ENCODE results near the gene MATN1. TPM values are rescaled to one million over a fixed set of nuclear protein-coding genes. Genes with fewer than 3 reads are reported as not detected.

The MATN1 gene
- total RNA-seq, 1 experiment from 2014 or later: 0.24 TPM

- ChIA-PET POLR2A (no interaction called here), CTCF (no interaction called here)
- Mint-ChIP-seq H3K9me3 (no peaks in the 10 kb centered on the region), H3K4me3 (no peak overlapping the region), H3K4me1 (peaks cover 25% of the 10 kb centered on the region), H3K36me3 (no peaks in the 10 kb centered on the region), H3K27me3 (ENCODE audit: low read depth) (no peaks in the 10 kb centered on the region), H3K27ac (no peak overlapping the region)
- ATAC-seq: no peak
- TF ChIP-seq NR3C1 (CRISPR knock-in tag; conservative IDR thresholded peaks at IDR 0.05; ENCODE audit: low read depth) (no peak), FOXP1 (CRISPR knock-in tag; IDR thresholded peaks at IDR 0.05; ENCODE audit: borderline replicate concordance) (no peak), ATF1 (CRISPR knock-in tag; IDR thresholded peaks at IDR 0.05) (no peak), ZNF219 (CRISPR knock-in tag; IDR thresholded peaks at IDR 0.05; ENCODE audit: borderline replicate concordance) (no peak), ATF2 (CRISPR knock-in tag; IDR thresholded peaks at IDR 0.05; ENCODE audit: borderline replicate concordance, low read depth) (no peak), CREB1 (CRISPR knock-in tag; IDR thresholded peaks at IDR 0.05) (no peak), JUN (CRISPR knock-in tag; IDR thresholded peaks at IDR 0.05) (no peak), ZNF396 (CRISPR knock-in tag; IDR thresholded peaks at IDR 0.05; ENCODE audit: borderline replicate concordance) (no peak), E2F1 (CRISPR knock-in tag; IDR thresholded peaks at IDR 0.05) (no peak), NFATC4 (CRISPR knock-in tag; IDR thresholded peaks at IDR 0.05) (no peak), PRRX2 (CRISPR knock-in tag; IDR thresholded peaks at IDR 0.05) (no peak), PREB (CRISPR knock-in tag; IDR thresholded peaks at IDR 0.05; ENCODE audit: borderline replicate concordance) (no peak), ZNF512 (CRISPR knock-in tag; IDR thresholded peaks at IDR 0.05; ENCODE audit: borderline replicate concordance) (no peak), ATF3 (CRISPR knock-in tag; conservative IDR thresholded peaks at IDR 0.05) (no peak), NR1H2 (CRISPR knock-in tag; IDR thresholded peaks at IDR 0.05) (no peak), USF2 (CRISPR knock-in tag; IDR thresholded peaks at IDR 0.05) (no peak), AFF4 (CRISPR knock-in tag; IDR thresholded peaks at IDR 0.05; ENCODE audit: borderline replicate concordance) (no peak), USF1 (CRISPR knock-in tag; IDR thresholded peaks at IDR 0.05) (no peak)
- no peak for DNase-seq (ENCODE audit: low spot score)
These were observed 30.3 kb upstream of the MATN1 start for GRCh38 chr1:30753660-30754123.

Data from WTC11 (cell line).